ENCODE measurements around the gene TP53BP2.
"Not testable (repeated sequence)": the region's sequence is repeated elsewhere in the genome, so short reads cannot be mapped to it uniquely, and the experiment has no call there.

Gene TP53BP2

GRCh38 chr1:223845810-223846682 lies at the start of gene TP53BP2:
TP53BP2 (minus strand) TSS chr1:223845947; CDS start chr1:223845680, 267 bp downstream.
- DNase-seq (ENCODE audit: low read depth): peak; percentile 76

- not testable (repeated sequence) for DNase-seq (ENCODE audit: low read depth)
Observed at GRCh38 chr1:223890494-223890893, 44.7 kb upstream of the TP53BP2 start.

GRCh38 chr1:223889319-223889718 lies 43.6 kb upstream of the TP53BP2 start:
- not testable (repeated sequence) for DNase-seq (ENCODE audit: low read depth)

- no peak for DNase-seq (ENCODE audit: low read depth)
Observed at GRCh38 chr1:223887747-223888418, 42.1 kb upstream of the TP53BP2 start.

- no peak for DNase-seq (ENCODE audit: low read depth)
Observed at GRCh38 chr1:223886516-223886921, 40.8 kb upstream of the TP53BP2 start.

- no peak for DNase-seq (ENCODE audit: low read depth)
Observed at GRCh38 chr1:223885614-223886013, 39.9 kb upstream of the TP53BP2 start.

GRCh38 chr1:223878598-223879325 lies 33.0 kb upstream of the TP53BP2 start:
- no peak for DNase-seq (ENCODE audit: low read depth)

GRCh38 chr1:223877804-223878203 lies 32.1 kb upstream of the TP53BP2 start:
- no peak for DNase-seq (ENCODE audit: low read depth)

- no peak for DNase-seq (ENCODE audit: low read depth)
Observed at GRCh38 chr1:223876590-223876989, 30.8 kb upstream of the TP53BP2 start.

- DNase-seq (ENCODE audit: low read depth): no peak
Observed at GRCh38 chr1:223873044-223873443, 27.3 kb upstream of the TP53BP2 start.

GRCh38 chr1:223872308-223872901 lies 26.7 kb upstream of the TP53BP2 start:
- no peak for DNase-seq (ENCODE audit: low read depth)

- no peak for DNase-seq (ENCODE audit: low read depth)
Observed at GRCh38 chr1:223870617-223871574, 25.1 kb upstream of the TP53BP2 start.

- not testable (repeated sequence) for DNase-seq (ENCODE audit: low read depth)
Observed at GRCh38 chr1:223864599-223865368, 19.0 kb upstream of the TP53BP2 start.

- no peak for DNase-seq (ENCODE audit: low read depth)
Observed at GRCh38 chr1:223864084-223864483, 18.3 kb upstream of the TP53BP2 start.

- DNase-seq (ENCODE audit: low read depth): no peak
Observed at GRCh38 chr1:223861904-223862303, 16.2 kb upstream of the TP53BP2 start.

- DNase-seq (ENCODE audit: low read depth): no peak
Observed at GRCh38 chr1:223860051-223860622, 14.4 kb upstream of the TP53BP2 start.

- DNase-seq (ENCODE audit: low read depth): no peak
Observed at GRCh38 chr1:223859058-223859457, 13.3 kb upstream of the TP53BP2 start.

GRCh38 chr1:223856386-223856785 lies 10.6 kb upstream of the TP53BP2 start:
- no peak for DNase-seq (ENCODE audit: low read depth)

- DNase-seq (ENCODE audit: low read depth): no peak
Observed at GRCh38 chr1:223853748-223854147, 8.0 kb upstream of the TP53BP2 start.

- DNase-seq (ENCODE audit: low read depth): no peak
Observed at GRCh38 chr1:223853275-223853674, 7.5 kb upstream of the TP53BP2 start.
